ENCODE data around the gene SLC16A14.

The SLC16A14 gene

GRCh38 chr2:230019742-230020141 is 49.0 kb downstream of the SLC16A14 start:
- no peak for DNase-seq

- no peak for DNase-seq
These were observed 50.6 kb downstream of the SLC16A14 start for GRCh38 chr2:230018153-230018552.

GRCh38 chr2:230016844-230017243 is 51.9 kb downstream of the SLC16A14 start:
- DNase-seq = no peak

DNA sequence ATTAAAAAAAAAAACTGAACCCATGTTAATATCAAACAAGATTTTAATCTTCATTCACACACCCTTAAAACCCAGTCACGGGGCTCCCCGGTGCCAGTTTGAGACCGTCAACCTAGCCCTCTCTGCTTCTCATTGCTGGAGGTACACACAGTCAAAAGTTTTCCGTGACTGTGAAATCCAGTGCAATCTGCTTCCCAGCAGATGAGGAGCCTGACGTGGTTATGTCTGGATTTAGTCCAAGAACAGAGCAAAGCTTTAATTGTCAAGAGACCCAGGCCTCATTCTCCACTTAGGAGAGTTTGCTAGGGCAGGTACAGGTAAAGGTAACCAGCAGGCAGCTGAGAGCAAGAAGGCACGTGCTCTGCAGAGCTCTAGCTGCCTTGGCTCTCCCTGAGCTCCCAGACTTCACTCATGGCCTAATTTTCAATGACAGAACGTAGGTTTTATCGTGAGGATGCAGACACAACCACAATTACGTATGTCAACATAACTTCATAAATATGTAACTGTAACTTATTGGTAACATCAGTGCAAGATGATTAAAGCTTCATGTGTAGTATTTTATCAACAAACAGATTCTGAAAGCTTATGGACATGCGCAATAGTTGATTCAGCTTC is 56.3 kb downstream of the SLC16A14 start:
- DNase-seq = no peak

GRCh38 chr2:230011617-230012016 is 57.1 kb downstream of the SLC16A14 start:
- no peak for DNase-seq

DNA sequence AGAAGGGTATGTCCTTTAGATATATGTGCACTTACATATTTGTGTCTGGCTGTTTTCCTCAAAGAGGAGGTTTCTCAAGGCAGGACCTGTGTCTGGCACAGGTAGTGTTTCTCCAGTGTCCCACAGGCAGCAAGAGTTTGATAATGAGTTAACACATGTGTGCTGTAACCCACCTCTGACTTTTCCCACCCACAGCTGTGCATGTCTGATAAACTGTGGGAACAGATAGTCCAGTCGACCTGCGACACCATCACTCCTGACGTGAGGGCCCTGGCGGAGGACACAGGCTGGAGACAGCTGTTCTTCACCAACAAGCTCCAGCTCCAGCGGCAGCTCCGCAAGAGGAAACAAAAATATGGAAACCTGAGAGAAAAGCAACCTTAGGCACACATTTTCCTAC is 58.2 kb downstream of the SLC16A14 start:
- DNase-seq = no peak

DNA sequence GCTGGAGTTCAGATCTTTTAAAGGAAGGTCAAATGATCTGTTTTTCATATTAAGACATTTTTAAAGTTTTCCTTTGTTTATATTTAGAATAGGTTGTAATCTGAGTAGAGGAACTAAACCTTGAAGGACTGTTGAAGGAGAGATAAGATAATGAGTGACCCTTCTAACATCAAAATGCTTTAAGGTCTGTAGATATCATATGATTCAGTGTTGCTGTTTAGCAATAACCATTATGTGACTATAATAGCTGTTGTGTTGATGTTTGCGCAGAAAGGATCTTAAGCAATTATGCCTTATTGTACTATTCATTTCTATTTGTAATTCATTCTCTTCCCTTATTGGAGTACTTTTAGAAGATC is 60.0 kb downstream of the SLC16A14 start:
- DNase-seq = no peak

DNA sequence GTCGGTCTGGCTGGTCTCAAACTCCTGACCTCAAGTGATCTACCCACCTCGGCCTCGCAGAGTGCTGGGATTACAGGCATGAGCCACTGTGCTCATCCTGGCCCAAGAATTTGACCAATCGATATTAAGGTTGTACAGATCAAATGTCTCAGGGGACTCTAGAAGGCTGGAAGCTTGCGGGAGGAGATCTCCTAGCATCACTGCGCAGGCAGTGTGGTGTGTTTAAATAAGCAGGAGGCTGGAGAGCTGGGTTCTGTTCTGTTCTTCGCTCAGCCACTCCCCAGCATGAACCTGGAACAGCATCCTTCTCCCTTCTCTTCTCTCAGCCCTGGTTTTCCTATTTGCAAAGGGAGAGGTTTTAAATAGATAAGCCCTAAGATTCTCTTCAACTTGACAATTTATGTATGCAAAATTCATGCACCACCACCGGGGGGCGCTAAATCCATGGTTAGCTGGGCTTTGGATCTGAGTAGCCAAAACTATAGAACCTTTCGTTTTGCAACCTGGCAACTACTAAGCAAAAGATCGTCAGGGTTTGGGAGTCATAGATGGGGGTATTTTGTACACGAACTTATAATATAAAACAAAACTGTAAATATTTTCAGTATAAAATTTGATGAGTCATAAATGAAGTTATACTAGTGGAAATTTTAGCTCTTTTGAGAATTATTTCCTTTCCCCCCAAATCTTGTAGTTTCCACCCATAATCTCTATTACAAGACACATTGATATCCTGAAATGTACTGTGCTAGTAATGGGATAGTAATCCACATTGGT is 60.6 kb downstream of the SLC16A14 start:
- peak; percentile 81 for DNase-seq

DNA sequence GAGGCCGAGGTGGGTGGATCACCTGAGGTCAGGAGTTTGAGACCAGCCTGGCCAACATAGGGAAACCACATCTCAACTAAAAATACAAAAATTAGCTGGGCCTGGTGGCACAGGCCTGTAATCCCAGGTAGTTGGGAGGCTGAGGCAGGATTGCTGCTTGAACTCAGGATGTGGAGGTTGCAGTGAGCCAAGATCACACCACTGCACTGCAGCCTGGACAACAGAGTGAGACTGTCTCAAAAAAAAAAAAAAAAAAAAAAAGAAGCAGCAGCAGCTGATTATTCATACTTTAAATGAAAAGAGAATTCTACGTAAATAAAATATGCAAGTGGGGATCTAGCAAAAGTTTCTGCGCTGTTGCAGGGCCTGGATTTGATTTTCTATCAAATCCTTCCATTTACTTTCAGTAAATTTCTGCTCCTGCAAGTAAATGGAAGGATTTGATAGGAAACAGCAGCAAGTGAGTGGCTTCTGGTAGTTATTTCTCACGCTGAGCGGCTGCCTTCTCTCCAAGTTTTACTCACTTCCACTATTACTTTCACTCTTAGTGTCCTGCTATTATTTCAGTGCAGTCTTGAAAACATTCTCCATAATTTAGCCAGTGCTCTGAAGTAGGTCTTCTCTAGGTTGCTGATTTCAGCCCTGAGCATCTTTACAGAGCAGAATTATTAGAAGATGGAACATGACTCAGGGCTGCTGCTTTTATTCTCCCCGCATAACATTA is 68.4 kb downstream of the SLC16A14 start:
- DNase-seq = no peak

DNA sequence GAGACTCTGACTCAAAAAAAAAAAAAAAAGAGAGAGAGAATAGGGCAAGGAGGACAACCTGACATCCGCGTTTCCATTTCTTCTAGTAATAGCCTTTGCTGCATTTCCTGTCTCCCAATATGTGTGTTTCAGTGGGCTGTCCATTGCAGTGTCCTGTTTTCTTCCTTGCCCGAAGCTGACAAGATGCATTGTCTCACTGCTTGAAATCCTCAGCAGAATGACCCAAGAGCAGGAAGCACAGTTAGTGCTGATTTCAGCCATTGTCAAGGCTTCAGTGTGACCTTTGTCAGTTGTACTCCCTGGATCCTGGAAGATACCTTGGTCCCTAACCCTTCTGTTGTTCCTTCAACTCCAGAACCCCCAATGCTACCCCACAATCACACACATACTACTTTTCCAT is 71.2 kb downstream of the SLC16A14 start:
- no peak for DNase-seq

DNA sequence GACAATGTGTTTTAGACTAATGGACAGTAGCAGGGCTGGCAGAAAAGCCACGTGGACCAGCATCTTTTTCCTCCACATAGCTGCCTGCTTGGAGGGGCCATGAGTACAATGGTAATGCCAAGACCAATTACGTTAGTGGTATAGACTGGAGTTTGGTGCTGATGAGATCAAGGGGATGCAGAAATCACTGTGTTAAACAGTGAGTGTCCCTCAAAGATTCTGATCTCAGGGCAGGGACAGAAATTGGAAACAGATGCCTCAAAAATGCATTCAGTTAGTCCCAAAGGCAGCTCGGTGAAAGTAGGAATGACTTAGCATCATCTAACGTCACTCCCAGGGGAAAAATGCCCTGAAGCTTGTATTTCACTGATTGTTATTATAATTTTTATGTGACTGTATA is 72.4 kb downstream of the SLC16A14 start:
- DNase-seq = no peak

DNA sequence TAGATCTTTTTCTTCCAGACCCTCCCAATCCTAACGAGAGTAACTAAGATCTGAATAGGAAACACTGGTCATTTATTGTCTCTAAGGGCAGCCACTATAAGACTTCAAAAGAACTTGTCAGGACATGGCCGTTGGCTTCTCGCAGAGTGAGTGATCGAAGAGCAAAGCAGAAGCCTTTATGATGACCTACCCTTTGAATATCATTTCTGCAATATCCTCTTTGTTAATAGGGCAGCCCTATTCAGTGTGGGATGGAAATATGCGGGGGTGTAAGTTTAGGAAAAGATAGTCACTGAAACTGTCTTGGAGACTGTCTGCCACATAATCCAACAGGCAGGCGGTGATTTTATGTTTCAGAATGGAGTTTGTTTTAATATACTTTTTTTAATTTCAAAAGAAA is 75.5 kb downstream of the SLC16A14 start:
- DNase-seq = no peak
